ENCODE measurements around the gene HASPIN.
A peak's percentile ranks its signal among the peaks of the same experiment; 100 is the strongest.

Gene HASPIN
- 0.49 to 8.6 (median 0.58) reads per million in 3 experiments for total RNA-seq

DNA sequence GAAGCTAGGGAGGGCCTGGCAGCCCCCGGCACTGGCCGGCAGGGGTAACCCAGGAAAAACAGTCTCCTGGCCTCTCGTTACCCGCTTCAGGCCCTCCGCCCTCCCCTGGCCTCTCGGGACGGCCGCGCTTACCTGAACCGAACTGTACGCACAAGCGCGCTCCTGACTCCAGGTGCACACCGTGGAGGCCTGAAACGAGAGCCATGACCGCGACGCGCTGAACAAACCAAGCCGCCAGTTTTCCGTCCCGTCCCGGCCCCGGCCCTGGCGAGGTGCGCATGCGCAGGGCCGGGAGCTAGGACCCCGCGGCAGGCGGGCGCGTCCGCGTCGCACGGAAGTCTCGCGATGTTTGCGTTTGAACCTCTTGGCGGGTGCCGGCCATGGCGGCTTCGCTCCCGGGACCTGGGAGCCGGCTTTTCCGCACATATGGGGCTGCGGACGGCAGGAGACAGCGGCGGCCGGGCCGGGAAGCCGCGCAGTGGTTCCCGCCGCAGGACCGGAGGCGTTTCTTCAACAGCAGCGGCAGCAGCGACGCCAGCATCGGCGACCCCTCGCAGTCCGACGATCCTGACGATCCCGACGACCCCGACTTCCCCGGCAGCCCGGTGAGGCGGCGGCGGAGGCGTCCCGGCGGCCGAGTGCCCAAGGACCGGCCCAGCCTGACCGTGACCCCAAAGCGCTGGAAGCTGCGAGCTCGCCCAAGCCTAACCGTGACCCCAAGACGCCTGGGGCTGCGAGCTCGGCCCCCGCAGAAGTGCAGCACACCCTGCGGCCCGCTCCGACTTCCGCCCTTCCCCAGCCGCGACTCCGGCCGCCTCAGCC, at the start of gene HASPIN:
Gene HASPIN, plus strand, starts transcription at position 348 of the 822 bp plus-strand sequence. Its CDS starts 33 bp downstream, at position 381.
- DNase-seq: peak; percentile 89

DNA sequence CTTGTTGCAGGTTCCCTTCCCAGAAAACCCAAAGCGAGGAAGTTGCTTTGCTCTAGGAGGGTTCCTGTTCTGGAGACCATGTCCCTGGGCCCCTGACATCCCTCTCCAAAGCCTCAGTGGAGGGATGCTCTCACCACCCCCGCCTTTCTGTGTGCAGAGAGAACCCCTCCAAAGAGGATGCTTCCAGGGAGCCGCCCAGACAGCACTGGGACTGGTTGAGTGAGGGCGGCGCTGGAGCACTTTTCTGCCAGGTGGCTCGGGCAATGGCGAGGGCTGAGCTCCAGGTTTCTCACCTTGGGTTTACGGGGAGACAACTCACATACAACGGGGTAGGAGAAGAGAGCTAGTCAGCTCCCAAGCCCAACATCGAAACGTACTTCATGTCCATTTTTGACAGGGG, 47.8 kb upstream of the HASPIN start:
- no peak for DNase-seq

GRCh38 chr17:3678095-3678820, 45.4 kb upstream of the HASPIN start:
- DNase-seq: no peak

- DNase-seq: no peak
Observed at GRCh38 chr17:3678821-3679530, 44.7 kb upstream of the HASPIN start.

- DNase-seq: no peak
Observed at GRCh38 chr17:3679531-3680126, 44.1 kb upstream of the HASPIN start.

- DNase-seq: no peak
Observed at GRCh38 chr17:3681057-3681456, 42.6 kb upstream of the HASPIN start.

- no peak for DNase-seq
Observed at GRCh38 chr17:3681565-3681964, 42.1 kb upstream of the HASPIN start.

GRCh38 chr17:3682033-3682432, 41.7 kb upstream of the HASPIN start:
- no peak for DNase-seq

GRCh38 chr17:3683054-3683511, 40.6 kb upstream of the HASPIN start:
- peak; percentile 48 for DNase-seq

- no peak for DNase-seq
Observed at GRCh38 chr17:3685174-3685573, 38.5 kb upstream of the HASPIN start.

- no peak for DNase-seq
Observed at GRCh38 chr17:3688027-3688553, 35.6 kb upstream of the HASPIN start.

- no peak for DNase-seq
Observed at GRCh38 chr17:3688852-3689261, 34.8 kb upstream of the HASPIN start.

DNA sequence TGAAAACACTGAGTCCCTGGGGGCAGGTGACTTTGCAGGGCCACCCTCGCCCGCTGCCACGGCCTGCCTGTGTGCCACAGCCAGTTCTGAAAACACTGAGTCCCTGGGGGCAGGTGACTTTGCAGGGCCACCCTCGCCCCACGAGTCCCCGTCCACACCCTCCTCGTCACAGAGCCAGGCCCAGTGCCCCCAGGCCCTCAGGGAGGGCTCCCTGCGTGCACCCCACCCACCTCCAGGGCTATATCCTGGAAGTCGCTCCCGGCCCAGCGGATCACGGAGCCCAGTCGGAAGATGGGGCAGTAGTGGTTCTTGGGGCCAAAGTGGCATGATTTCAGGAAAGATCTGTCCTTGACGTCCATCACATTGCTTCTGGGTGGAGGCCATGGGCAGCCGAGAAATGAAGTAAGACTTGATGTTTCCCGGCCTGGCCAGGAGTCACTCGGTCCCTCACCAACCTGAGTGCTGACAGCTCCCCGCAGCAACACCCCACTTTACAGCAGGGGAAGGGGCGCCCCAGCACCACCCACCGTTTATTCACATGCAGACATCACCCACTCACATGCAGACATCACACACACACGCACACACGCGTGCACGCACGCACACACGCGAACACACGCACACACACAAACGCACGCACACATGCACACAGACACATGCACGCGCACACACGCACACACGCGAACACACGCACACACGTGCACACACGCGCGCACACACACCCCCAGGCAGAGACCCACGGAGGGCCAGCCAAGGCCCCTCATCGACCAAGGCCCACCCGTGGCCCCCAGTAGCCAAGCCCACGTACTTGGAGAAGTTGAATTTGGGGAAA, 34.2 kb upstream of the HASPIN start:
- no peak for DNase-seq

GRCh38 chr17:3690094-3690715, 33.5 kb upstream of the HASPIN start:
- DNase-seq: no peak

GRCh38 chr17:3691617-3692067, 32.1 kb upstream of the HASPIN start:
- DNase-seq: no peak

GRCh38 chr17:3692346-3692745, 31.4 kb upstream of the HASPIN start:
- no peak for DNase-seq

DNA sequence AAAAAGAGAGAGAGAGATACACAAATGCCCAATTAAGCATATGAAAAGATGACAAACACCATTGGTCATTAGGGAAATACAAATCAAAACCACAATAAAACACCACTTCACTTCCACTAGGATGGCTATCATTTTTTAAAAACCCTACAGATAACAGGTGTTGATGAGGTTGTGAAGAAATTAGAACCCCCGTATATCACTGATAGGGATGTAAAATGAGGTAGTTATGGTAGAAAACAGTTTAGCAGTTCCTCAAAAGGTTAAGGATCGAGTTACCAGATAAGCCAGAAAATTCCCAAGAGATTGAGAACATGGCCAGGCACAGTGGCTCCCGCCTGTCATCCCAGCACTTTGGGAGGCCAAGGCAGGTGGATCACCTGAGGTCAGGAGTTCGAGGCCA, 30.6 kb upstream of the HASPIN start:
- no peak for DNase-seq

DNA sequence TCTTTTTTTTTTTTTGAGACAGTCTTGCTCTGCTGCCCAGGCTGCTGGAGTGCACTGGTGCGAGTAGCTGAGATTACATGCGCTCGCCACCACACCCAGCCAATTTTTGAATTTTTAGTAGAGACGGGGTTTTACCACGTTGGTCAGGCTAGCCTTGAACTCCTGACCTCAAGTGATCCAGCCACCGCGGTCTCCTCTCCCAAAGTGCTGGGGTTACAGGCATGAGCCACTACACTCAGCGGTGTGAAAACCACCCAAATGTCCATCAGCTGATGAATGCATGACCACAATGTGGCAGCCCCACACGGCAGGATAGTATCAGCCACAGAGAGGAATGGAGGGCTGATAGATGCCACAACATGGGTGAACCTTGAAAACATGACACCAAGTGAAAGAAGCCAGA, 29.9 kb upstream of the HASPIN start:
- DNase-seq: no peak

DNA sequence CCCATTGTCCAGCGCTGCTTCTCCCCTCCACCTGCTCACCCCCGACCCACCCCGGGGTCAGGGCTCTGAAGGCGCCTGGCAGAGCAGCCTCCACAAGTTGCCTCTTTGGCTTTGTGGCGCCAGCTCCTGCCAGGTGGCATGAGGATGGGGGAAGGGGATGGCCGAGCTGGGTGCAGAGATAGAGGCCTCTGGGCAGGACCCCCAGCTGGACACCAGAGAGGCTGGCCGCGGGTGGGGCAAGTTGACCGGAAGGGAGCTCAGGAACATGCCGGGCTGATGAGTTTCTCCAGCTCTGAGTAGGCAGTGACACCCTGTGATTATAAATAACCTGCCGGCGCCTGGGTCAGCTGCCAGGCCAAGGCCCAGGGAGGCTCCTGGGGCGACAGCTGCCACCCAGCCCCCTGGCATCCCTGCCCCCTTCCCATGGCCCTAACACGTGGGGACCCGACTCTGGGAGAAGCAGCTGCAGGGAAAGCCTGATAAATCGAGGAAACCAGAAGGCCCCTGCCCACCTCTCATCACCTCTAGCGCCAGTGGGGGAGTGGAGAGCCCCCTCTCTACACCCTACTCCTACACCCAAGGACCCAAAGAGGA, 28.5 kb upstream of the HASPIN start:
- DNase-seq: no peak

DNA sequence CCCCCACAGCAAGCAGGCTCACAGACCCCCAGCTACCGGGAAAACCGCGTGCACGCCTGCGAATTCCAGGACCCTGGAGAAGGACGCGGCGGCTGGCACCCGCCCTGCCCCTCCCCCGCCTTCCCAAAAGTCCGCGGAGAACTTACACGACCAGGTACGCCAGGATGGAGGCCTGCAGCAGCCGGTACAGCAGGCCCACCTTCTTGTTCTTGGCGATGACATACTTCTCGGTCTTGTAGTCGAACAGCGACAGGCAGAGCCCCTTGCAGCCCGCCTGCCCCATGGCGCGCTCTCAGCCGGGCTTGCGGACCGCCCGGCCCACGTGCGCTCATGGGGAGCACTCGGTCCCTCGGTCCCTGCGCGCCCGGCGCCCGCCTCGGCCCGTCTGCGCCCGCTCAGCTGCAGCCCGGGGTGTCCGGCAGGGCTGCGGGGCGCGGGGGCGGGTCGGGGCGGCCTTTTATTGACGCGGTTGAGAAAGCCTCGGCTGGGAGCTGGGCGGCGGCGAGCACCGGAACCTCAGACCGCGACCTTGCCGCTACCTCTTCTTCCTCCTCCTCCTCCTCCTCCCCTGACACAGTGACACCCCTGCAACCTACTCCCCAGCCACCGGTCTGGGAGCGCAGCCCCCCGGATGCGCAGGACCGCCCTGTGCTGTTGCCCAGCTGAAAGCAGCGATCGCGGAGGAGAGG, 27.8 kb upstream of the HASPIN start, which contains the start of gene P2RX5:
Gene P2RX5, minus strand, starts transcription at position 433 of the 689 bp plus-strand sequence. Its CDS starts 150 bp downstream, at position 283.
- peak; percentile 31 for DNase-seq

Data from central memory CD4-positive, alpha-beta T cell (primary cell).